Measurements from ENCODE around the gene RINL. TPM values are rescaled to one million over a fixed set of nuclear protein-coding genes. Genes with fewer than 3 reads are reported as not detected.

Gene RINL
- total RNA-seq, 4 donors from 2014 or later: 6.4 to 18.7 (median 13.5) TPM

DNA sequence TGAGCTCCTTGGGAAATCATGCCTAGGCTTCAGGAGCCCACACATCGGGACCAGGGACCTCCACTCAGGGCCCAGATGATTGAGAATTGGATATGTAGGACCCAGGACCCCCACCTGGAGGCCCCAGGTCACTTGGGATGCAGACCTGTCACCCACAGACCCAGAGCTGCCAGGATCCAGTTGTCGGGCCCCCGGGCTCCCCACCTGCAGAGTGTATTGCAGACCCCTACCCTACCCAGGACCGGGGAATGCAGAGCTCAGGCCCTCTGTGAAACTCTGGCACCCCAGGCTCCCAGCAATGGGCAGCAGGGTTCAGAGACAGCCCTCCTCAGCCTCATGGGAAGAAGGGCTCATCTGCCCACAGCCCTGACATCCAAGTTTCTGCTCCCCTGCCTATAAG lies 27.5 kb upstream of the RINL start:
- Histone ChIP-seq H3K4me1 (peaks cover 3 to 6% of the 10 kb centered on the region in 2 donors), H3K27ac (no peak overlapping the region), H3K27me3 (no peaks in the 10 kb centered on the region), H3K36me3 (peaks cover 8 to 19% of the 10 kb centered on the region in 2 donors), H3K9me3 (no peaks in the 10 kb centered on the region), H3K4me3 (replicated peaks in 1 of 3) (no peak overlapping the region)
- intact Hi-C loops (cut with DNase I): no loop called here
- WGBS, 2 donors: 94 to 96% methylated on average over 2 to 4 of the region's 4 CpGs
- no peak for TF ChIP-seq POLR2A (IDR thresholded peaks at IDR 0.05)
- TF ChIP-seq, protein P1, sequence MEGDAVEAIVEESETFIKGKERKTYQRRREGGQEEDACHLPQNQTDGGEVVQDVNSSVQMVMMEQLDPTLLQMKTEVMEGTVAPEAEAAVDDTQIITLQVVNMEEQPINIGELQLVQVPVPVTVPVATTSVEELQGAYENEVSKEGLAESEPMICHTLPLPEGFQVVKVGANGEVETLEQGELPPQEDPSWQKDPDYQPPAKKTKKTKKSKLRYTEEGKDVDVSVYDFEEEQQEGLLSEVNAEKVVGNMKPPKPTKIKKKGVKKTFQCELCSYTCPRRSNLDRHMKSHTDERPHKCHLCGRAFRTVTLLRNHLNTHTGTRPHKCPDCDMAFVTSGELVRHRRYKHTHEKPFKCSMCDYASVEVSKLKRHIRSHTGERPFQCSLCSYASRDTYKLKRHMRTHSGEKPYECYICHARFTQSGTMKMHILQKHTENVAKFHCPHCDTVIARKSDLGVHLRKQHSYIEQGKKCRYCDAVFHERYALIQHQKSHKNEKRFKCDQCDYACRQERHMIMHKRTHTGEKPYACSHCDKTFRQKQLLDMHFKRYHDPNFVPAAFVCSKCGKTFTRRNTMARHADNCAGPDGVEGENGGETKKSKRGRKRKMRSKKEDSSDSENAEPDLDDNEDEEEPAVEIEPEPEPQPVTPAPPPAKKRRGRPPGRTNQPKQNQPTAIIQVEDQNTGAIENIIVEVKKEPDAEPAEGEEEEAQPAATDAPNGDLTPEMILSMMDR (IDR thresholded peaks at IDR 0.05): no peak
- no peak for DNase-seq

DNA sequence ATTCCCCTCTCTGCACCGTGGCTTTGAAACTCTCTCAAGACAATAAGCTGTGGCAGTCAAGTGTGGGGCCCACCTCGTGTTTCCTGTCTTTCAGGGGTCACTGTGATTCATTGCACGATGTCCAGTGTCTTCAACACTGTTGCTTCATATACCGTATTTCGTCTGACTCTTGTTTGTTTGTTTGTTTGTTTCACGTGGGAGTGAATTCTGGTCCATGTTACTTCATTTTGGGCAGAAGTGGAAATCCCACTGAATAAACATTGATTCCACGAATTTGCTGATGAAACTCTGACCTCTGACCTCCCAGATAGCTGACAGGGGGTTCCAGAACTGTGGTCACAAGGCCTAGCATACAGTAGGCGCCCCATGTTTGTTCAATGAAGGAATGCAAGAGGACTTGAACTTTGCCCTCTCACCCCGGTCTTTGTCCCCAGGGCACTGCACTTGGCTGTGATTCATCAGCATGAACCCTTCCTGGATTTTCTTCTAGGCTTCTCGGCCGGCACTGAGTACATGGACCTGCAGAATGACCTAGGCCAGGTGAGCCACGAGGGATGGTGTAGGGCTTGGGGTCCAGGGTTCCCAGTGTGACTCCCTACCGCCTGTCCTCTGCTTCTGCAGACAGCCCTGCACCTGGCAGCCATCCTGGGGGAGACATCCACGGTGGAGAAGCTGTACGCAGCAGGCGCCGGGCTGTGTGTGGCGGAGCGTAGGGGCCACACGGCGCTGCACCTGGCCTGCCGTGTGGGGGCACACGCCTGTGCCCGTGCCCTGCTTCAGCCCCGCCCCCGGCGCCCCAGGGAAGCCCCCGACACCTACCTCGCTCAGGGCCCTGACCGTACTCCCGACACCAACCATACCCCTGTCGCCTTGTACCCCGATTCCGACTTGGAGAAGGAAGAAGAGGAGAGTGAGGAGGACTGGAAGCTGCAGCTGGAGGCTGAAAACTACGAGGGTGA lies 26.8 kb upstream of the RINL start:
- intact Hi-C loops (cut with DNase I): no loop called here
- H3K9me3 ChIP-seq: no peaks in the 10 kb centered on the region
- H3K4me1 ChIP-seq: peaks cover 8% of the 10 kb centered on the region in 2 donors
- H3K27me3 ChIP-seq: no peaks in the 10 kb centered on the region
- 91% methylated on average over 32 to 35 of the region's 35 CpGs for WGBS, 2 donors
- no peak for TF ChIP-seq POLR2A (IDR thresholded peaks at IDR 0.05)
- TF ChIP-seq, protein P1 (IDR thresholded peaks at IDR 0.05): no peak
- H3K36me3 ChIP-seq: peaks cover 8 to 19% of the 10 kb centered on the region in 2 donors
- no peak overlapping the region for H3K27ac ChIP-seq
- DNase-seq: no peak
- no peak overlapping the region for H3K4me3 ChIP-seq (replicated peaks in 1 of 3)

DNA sequence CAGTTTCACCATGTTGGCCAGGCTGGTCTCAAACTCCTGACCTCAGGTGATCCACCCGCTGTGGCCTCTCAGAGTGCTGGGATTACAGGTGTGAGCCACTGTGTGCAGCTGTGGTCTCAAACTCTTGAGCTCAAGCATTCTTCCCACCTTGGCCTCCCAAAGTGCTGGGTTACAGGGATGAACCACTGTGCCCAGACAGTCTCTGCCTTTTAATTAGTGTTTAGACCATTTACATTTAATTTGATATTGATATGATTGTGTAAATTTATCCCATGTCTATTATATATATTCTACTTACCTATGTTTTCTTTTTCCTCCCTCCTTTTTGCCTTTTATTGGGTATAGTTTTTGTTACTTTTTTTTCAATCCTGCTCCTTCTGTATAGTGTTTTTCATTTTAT lies 23.6 kb upstream of the RINL start:
- Histone ChIP-seq H3K4me1 (peaks cover 17 to 22% of the 10 kb centered on the region in 2 donors), H3K9me3 (no peaks in the 10 kb centered on the region), H3K36me3 (peaks cover 8% of the 10 kb centered on the region in 2 donors), H3K4me3 (replicated peaks in 1 of 3) (no peak overlapping the region), H3K27ac (no peak overlapping the region), H3K27me3 (no peaks in the 10 kb centered on the region)
- TF ChIP-seq POLR2A (IDR thresholded peaks at IDR 0.05): no peak
- TF ChIP-seq, protein P1 (IDR thresholded peaks at IDR 0.05): no peak
- no peak for DNase-seq
- WGBS, 2 donors: 87 to 100% methylated on average over 1 of the region's 1 CpG
- intact Hi-C loops (cut with DNase I): no loop called here

DNA sequence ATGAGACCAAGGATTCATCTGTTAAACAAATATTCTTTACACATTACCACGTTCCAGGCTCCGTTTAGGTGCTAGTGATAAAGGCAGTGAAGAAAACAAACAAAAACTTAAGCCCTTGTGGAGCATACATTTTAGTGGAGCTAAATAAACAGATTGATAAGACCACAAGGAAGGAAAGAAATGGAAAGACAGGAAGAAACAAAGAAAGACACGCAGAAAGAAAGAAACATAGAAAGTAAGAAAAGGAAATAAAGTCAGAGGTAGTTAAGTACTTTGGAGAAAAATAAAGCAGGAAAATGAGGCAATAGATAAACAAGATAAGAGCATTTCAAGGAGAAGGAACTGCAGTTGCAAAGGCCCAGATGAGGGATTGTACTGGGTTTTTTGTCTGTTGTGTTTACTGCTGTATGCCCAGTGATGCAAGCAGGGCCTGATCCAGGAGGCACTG lies 22.7 kb upstream of the RINL start:
- peak overlapping the region in 1 of 3 donors; percentile 92 for H3K4me3 ChIP-seq (replicated peaks in 1 of 3)
- H3K4me1 ChIP-seq: peaks cover 17 to 22% of the 10 kb centered on the region in 2 donors
- peaks cover 7 to 8% of the 10 kb centered on the region in 2 donors for H3K36me3 ChIP-seq
- TF ChIP-seq, protein P1 (IDR thresholded peaks at IDR 0.05): no peak
- no peak for TF ChIP-seq POLR2A (IDR thresholded peaks at IDR 0.05)
- intact Hi-C loops (cut with DNase I): no loop called here
- no peaks in the 10 kb centered on the region for H3K9me3 ChIP-seq
- 20 to 21% methylated on average over 3 of the region's 3 CpGs for WGBS, 2 donors
- no peak overlapping the region for H3K27ac ChIP-seq
- H3K27me3 ChIP-seq: no peaks in the 10 kb centered on the region
- DNase-seq: no peak

DNA sequence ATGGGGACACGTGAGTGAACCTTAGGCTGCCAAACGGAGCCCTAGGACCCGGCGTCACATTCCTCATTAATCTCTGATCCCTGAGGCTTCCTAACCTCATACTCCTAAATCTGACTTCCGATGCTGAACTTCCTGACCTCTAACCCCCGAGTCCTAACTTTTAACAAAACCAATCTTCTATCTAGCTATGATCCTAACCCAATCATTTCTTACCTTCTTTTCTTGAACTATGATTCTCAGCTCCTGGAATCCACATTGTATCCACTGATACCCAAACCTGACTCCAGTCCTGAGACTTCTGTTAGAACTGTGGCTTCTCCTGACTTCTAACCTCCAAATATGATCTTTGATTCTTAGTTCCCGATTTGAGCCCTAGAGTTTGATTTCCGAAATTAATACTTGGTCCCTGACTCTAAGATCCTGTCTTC lies 22.1 kb upstream of the RINL start:
- no peak for DNase-seq
- WGBS, 2 donors: 5 to 6% methylated on average over 8 of the region's 8 CpGs
- Histone ChIP-seq H3K36me3 (peaks cover 3% of the 10 kb centered on the region in 2 donors), H3K9me3 (no peaks in the 10 kb centered on the region), H3K27ac (peak overlapping the region; percentile 66 to 87 (median 81)), H3K4me3 (replicated peaks in 1 of 3) (peak overlapping the region; percentile 86 to 92 (median 89)), H3K4me1 (peaks cover 17 to 22% of the 10 kb centered on the region in 2 donors), H3K27me3 (no peaks in the 10 kb centered on the region)
- TF ChIP-seq, protein P1 (IDR thresholded peaks at IDR 0.05): no peak
- no peak for TF ChIP-seq POLR2A (IDR thresholded peaks at IDR 0.05)
- intact Hi-C loops (cut with DNase I): no loop called here
